ENCODE data around the gene FAM217B.

DNA sequence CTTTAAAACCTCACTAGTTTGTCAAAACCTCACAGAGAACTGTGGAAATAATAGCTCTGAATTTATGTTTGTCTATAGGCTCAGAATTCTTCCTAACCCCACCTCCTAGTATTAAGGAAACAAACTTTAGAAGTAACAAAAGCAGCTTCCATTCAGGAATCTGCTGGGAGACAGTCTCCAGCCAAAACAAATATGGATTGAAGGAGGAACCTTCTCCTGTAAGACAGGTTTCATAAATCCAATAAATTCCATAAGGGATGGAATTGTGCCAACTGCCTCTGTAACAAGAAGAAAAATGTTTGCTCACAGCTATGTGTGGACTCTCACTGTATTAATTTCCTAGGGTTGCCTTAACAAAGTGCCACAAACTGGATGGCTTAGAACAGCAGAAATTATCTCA, 14.3 kb upstream of the FAM217B start:
- TF ChIP-seq POLR2AphosphoS5 (IDR thresholded peaks at IDR 0.05; ENCODE audit: borderline replicate concordance, low read depth, low read length) (no peak), EZH2 (IDR thresholded peaks at IDR 0.05) (no peak), FOXP2 (optimal IDR thresholded peaks at IDR 0.05; ENCODE audit: control extremely low read depth, extremely low read length, insufficient read depth) (no peak)

Data from SK-N-MC (cell line).